CD4-positive, alpha-beta memory T cell (primary cell): ENCODE data around the gene FRMD1. TPM values are rescaled to one million over a fixed set of nuclear protein-coding genes. Genes with fewer than 3 reads are reported as not detected.
A peak's percentile ranks its signal among the peaks of the same experiment; 100 is the strongest.

Experiments
- CTCF ChIA-PET: fragments of 350-600 bp; sonication (Branson Sonifier 250); formaldehyde crosslinking; loops from one replicate; lab custom pipeline; 2021; ENCODE audit warnings: inconsistent platforms; ENCODE audit not compliant: partially characterized antibody; lab: Charles Lee
- POLR2A ChIA-PET: fragments of 350-600 bp; sonication (Branson Sonifier 250); formaldehyde crosslinking; loops from one replicate; lab custom pipeline; 2021; ENCODE audit not compliant: partially characterized antibody; lab: Charles Lee
- DNase-seq, 5 donors: peaks; one replicate each; pipeline versions ENCODE4 v3.0.0 to v3.0.0-alpha.2; 2020 to 2022; ENCODE audit warnings: mixed read lengths in 1 of 5
- H3K27ac ChIP-seq: one replicate; pipeline ENCODE4 v1.7.0; 2013; ENCODE audit warnings: low read depth, low read length
- H3K27me3 ChIP-seq: 2 replicates; pipeline ENCODE4 v1.7.0; 2013; ENCODE audit warnings: mild to moderate bottlenecking, low read length, moderate library complexity; ENCODE audit not compliant: insufficient read depth
- H3K36me3 ChIP-seq: 2 replicates; pipeline ENCODE4 v1.7.0; 2013; ENCODE audit warnings: mild to moderate bottlenecking, low read length, moderate library complexity; ENCODE audit not compliant: insufficient read depth
- H3K4me1 ChIP-seq: 2 replicates; pipeline ENCODE4 v1.7.0; 2013; ENCODE audit warnings: mild to moderate bottlenecking, low read length, moderate library complexity; ENCODE audit not compliant: insufficient read depth
- H3K4me3 ChIP-seq, 2 donors: one replicate each; pipeline ENCODE4 v1.7.0; 2013; ENCODE audit warnings: low read length in 2 of 2, mild to moderate bottlenecking in 1 of 2
- H3K9me3 ChIP-seq, 2 donors: one replicate each; pipeline ENCODE4 v1.7.0; 2013; ENCODE audit warnings: low read length in 2 of 2, control low read depth in 1 of 2; ENCODE audit not compliant: control insufficient read depth in 1 of 2
- H3K27ac Mint-ChIP-seq, 7 donors: one replicate each; pipeline ENCODE4 v1.8.0; 2020 to 2021; ENCODE audit warnings: mixed read lengths in 7 of 7, mild to moderate bottlenecking in 6 of 7, inconsistent platforms in 3 of 7, moderate library complexity in 3 of 7
- H3K27me3 Mint-ChIP-seq, 2 donors: one replicate each; pipeline ENCODE4 v1.8.0; 2020 to 2021; ENCODE audit warnings: mixed read lengths in 2 of 2
- H3K36me3 Mint-ChIP-seq, 2 donors: one replicate each; pipeline ENCODE4 v1.8.0; 2020 to 2021; ENCODE audit warnings: mixed read lengths in 2 of 2, inconsistent platforms in 1 of 2, mild to moderate bottlenecking in 1 of 2
- H3K4me1 Mint-ChIP-seq, 4 donors: one replicate each; pipeline ENCODE4 v1.8.0; 2020 to 2021; ENCODE audit warnings: mixed read lengths in 4 of 4, mild to moderate bottlenecking in 1 of 4
- H3K4me3 Mint-ChIP-seq, 8 donors: one replicate each; pipeline ENCODE4 v1.8.0; 2020 to 2021; ENCODE audit warnings: mixed read lengths in 8 of 8, mild to moderate bottlenecking in 7 of 8, moderate library complexity in 6 of 8, inconsistent platforms in 3 of 8
- H3K9me3 Mint-ChIP-seq, 8 donors: one replicate each; pipeline ENCODE4 v1.8.0; 2020 to 2021; ENCODE audit warnings: mixed read lengths in 8 of 8, mild to moderate bottlenecking in 5 of 8, inconsistent platforms in 3 of 8, moderate library complexity in 1 of 8
- intact Hi-C: fragments of 100-400 bp; cut with micrococcal nuclease; formaldehyde crosslinking; loops from one replicate; pipeline ENCODE4 v1.15.1; 2023
- polyA plus RNA-seq, 2 donors: library from polyadenylated mRNA; unstranded; fragments of 300-500 nt; fragmentation: Illumina TruSeq; gene quantifications; one replicate each; pipeline ENCODE4 v1.2.3, GENCODE V29; 2021
- total RNA-seq, 2 experiments: library from RNA; stranded (reverse); gene quantifications; one replicate each; pipeline ENCODE4 v1.2.3, GENCODE V29; 2021

Gene FRMD1
- total and polyA plus RNA-seq, 4 experiments from 2014 or later, result not detected

GRCh38 chr6:168034537-168034936, 44.5 kb downstream of the FRMD1 start:
- CTCF ChIA-PET, result no interaction called here
- Mint-ChIP-seq H3K27ac (no peak overlapping the region), H3K4me1 (peaks cover 0 to 14% (median 2%) of the 10 kb centered on the region in 4 donors), H3K36me3 (no peaks in the 10 kb centered on the region), H3K4me3 (peak overlapping the region in 4 of 8 donors; percentile 20 to 80 (median 67)), H3K27me3 (peaks cover 20 to 25% of the 10 kb centered on the region in 2 donors), H3K9me3 (peaks cover 0 to 27% (median 15%) of the 10 kb centered on the region in 8 donors)
- Histone ChIP-seq H3K9me3 (no peaks in the 10 kb centered on the region), H3K27me3 (peaks cover 4% of the 10 kb centered on the region), H3K4me1 (no peaks in the 10 kb centered on the region), H3K27ac (no peak overlapping the region), H3K4me3 (no peak overlapping the region), H3K36me3 (no peaks in the 10 kb centered on the region)
- DNase-seq, result no peak
- POLR2A ChIA-PET, result no interaction called here
- intact Hi-C loops, result no loop called here

DNA sequence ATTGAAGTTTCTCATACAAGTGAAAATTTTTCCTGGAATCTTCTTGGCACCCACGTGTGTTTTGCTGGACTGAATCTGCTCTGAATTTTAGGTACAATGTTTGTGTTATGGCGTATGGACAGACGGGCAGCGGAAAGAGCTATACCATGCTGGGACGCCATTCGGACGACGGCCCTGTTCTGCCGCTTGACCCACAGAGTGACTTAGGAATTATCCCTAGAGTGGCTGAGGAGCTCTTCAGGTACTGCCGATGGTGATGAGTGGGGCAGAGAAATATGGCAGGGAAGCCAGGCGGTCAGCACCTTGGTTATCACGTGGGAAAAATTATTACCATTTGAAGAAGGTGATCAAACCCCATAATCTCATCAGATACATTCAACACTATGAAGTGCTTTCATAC, 45.2 kb downstream of the FRMD1 start:
- Histone ChIP-seq H3K4me3 (no peak overlapping the region), H3K36me3 (no peaks in the 10 kb centered on the region), H3K4me1 (no peaks in the 10 kb centered on the region), H3K27ac (no peak overlapping the region), H3K9me3 (no peaks in the 10 kb centered on the region), H3K27me3 (peaks cover 4% of the 10 kb centered on the region)
- no peak for DNase-seq
- Mint-ChIP-seq H3K9me3 (peaks cover 0 to 20% (median 10%) of the 10 kb centered on the region in 8 donors), H3K27ac (no peak overlapping the region), H3K27me3 (peaks cover 20 to 25% of the 10 kb centered on the region in 2 donors), H3K4me3 (peak overlapping the region in 1 of 8 donors; percentile 23), H3K4me1 (peaks cover 0 to 14% (median 2%) of the 10 kb centered on the region in 4 donors), H3K36me3 (no peaks in the 10 kb centered on the region)
- intact Hi-C loops, result no loop called here
- POLR2A ChIA-PET, result no interaction called here
- CTCF ChIA-PET, result no interaction called here

DNA sequence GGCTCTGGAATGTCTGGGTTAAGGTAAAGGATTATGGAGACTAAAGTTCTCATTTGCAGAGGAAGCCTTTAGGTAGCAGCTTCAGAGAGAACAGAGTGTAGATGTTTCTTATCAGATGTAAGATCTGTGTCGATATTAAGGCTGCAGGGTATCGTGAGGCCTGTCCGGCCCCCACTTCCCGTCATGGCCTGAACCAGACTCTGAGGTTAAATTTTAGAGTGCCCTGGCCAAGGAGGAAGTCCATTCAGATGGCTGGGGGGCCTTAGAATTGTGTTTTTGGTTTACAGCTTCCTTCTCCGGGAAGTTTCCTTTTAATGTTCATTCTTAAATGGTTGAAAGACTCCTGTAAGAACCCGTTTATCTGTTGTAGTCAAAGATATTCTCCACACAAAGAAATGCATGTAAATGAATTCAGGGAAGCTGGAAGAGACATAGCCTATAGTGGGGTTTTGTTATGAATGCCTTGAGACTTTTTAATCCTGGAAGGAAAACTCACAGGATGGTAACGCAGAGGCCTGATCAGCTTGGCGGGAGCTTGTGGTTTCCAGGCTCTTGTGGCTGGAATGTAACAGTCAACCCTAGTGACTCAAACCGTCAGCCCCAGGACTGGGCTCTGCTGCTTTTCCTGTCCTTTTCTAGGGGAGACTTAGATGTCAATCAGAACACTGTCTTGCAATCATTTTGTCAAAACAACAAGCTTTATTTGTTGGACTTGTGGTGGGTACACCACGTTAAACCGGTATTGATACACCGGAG, 46.8 kb downstream of the FRMD1 start:
- no peak overlapping the region for H3K4me3 ChIP-seq
- CTCF ChIA-PET, result no interaction called here
- peaks cover 0 to 8% (median 2%) of the 10 kb centered on the region in 8 donors for H3K9me3 Mint-ChIP-seq
- H3K9me3 ChIP-seq, result no peaks in the 10 kb centered on the region
- H3K27me3 ChIP-seq, result peaks cover 4% of the 10 kb centered on the region
- peaks cover 17 to 18% of the 10 kb centered on the region in 2 donors for H3K27me3 Mint-ChIP-seq
- no peak for DNase-seq
- H3K27ac Mint-ChIP-seq, result no peak overlapping the region
- peaks cover 0 to 14% (median 2%) of the 10 kb centered on the region in 4 donors for H3K4me1 Mint-ChIP-seq
- H3K4me1 ChIP-seq, result no peaks in the 10 kb centered on the region
- POLR2A ChIA-PET, result no interaction called here
- intact Hi-C loops, result no loop called here
- no peak overlapping the region for H3K4me3 Mint-ChIP-seq
- no peaks in the 10 kb centered on the region for H3K36me3 ChIP-seq
- H3K36me3 Mint-ChIP-seq, result no peaks in the 10 kb centered on the region
- H3K27ac ChIP-seq, result no peak overlapping the region

DNA sequence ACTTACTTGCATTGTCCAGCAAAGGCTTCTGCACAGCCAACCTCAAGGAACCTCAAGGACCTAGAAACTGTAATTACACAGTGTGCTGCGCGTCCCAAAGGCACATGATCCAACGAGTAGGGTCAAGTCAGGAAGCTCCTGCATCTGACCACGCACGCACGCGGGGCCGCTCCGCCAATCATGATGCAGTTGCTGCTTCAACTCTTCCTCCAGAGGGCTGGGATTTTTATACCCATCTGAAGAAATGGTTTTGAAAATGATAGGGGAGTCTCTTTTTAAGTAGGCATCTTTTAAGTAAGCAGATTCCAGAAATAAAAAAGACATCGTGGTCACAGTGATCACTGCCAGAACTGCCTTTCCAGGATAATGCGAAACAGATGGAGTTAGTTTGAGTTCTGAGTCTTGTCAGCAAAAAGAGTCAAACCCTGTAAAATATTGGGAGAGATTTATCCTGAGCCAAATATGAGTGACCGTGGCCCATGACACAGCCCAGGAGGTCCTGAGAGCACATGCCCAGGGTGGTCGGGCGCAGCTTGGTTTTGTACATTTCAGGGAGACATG, 47.5 kb downstream of the FRMD1 start:
- Mint-ChIP-seq H3K9me3 (peaks cover 0 to 7% (median under 1%) of the 10 kb centered on the region in 8 donors), H3K27me3 (peaks cover 16% of the 10 kb centered on the region in 2 donors), H3K4me3 (no peak overlapping the region), H3K27ac (no peak overlapping the region), H3K36me3 (no peaks in the 10 kb centered on the region), H3K4me1 (peaks cover 0 to 14% (median 2%) of the 10 kb centered on the region in 4 donors)
- Histone ChIP-seq H3K9me3 (no peaks in the 10 kb centered on the region), H3K4me3 (no peak overlapping the region), H3K36me3 (no peaks in the 10 kb centered on the region), H3K4me1 (no peaks in the 10 kb centered on the region), H3K27ac (no peak overlapping the region), H3K27me3 (peaks cover 4% of the 10 kb centered on the region)
- intact Hi-C loops, result no loop called here
- POLR2A ChIA-PET, result no interaction called here
- no peak for DNase-seq
- CTCF ChIA-PET, result no interaction called here

GRCh38 chr6:168030908-168031307, 48.1 kb downstream of the FRMD1 start:
- Histone ChIP-seq H3K36me3 (no peaks in the 10 kb centered on the region), H3K4me1 (no peaks in the 10 kb centered on the region), H3K4me3 (no peak overlapping the region), H3K27ac (no peak overlapping the region), H3K27me3 (peaks cover 4% of the 10 kb centered on the region), H3K9me3 (no peaks in the 10 kb centered on the region)
- intact Hi-C loops, result no loop called here
- peaks cover 0 to 10% (median 0%) of the 10 kb centered on the region in 4 donors for H3K4me1 Mint-ChIP-seq
- ChIA-PET CTCF (no interaction called here), POLR2A (no interaction called here)
- peaks cover 14 to 17% of the 10 kb centered on the region in 2 donors for H3K27me3 Mint-ChIP-seq
- peaks cover 0 to 7% (median 0%) of the 10 kb centered on the region in 8 donors for H3K9me3 Mint-ChIP-seq
- H3K4me3 Mint-ChIP-seq, result no peak overlapping the region
- no peak for DNase-seq
- H3K36me3 Mint-ChIP-seq, result no peaks in the 10 kb centered on the region
- no peak overlapping the region for H3K27ac Mint-ChIP-seq

GRCh38 chr6:168030218-168030746, 48.7 kb downstream of the FRMD1 start:
- H3K4me3 ChIP-seq, result no peak overlapping the region
- H3K4me3 Mint-ChIP-seq, result no peak overlapping the region
- no peak for DNase-seq
- no peaks in the 10 kb centered on the region for H3K9me3 ChIP-seq
- H3K36me3 ChIP-seq, result no peaks in the 10 kb centered on the region
- H3K36me3 Mint-ChIP-seq, result no peaks in the 10 kb centered on the region
- H3K27me3 ChIP-seq, result no peaks in the 10 kb centered on the region
- H3K27ac ChIP-seq, result no peak overlapping the region
- intact Hi-C loops, result no loop called here
- no peak overlapping the region for H3K27ac Mint-ChIP-seq
- peaks cover 0 to 7% (median 0%) of the 10 kb centered on the region in 8 donors for H3K9me3 Mint-ChIP-seq
- H3K4me1 Mint-ChIP-seq, result peaks cover 0 to 4% (median 0%) of the 10 kb centered on the region in 4 donors
- peaks cover 14 to 15% of the 10 kb centered on the region in 2 donors for H3K27me3 Mint-ChIP-seq
- no peaks in the 10 kb centered on the region for H3K4me1 ChIP-seq
- POLR2A ChIA-PET, result no interaction called here
- CTCF ChIA-PET, result no interaction called here

GRCh38 chr6:168029459-168030217, 49.4 kb downstream of the FRMD1 start:
- POLR2A ChIA-PET, result no interaction called here
- no peak for DNase-seq
- CTCF ChIA-PET, result no interaction called here
- H3K27me3 ChIP-seq, result no peaks in the 10 kb centered on the region
- no peak overlapping the region for H3K4me3 Mint-ChIP-seq
- no peak overlapping the region for H3K4me3 ChIP-seq
- H3K4me1 Mint-ChIP-seq, result peaks cover 0 to under 1% (median 0%) of the 10 kb centered on the region in 4 donors
- H3K36me3 ChIP-seq, result no peaks in the 10 kb centered on the region
- H3K4me1 ChIP-seq, result no peaks in the 10 kb centered on the region
- intact Hi-C loops, result no loop called here
- H3K27me3 Mint-ChIP-seq, result peaks cover 10 to 14% of the 10 kb centered on the region in 2 donors
- no peak overlapping the region for H3K27ac Mint-ChIP-seq
- no peak overlapping the region for H3K27ac ChIP-seq
- no peaks in the 10 kb centered on the region for H3K36me3 Mint-ChIP-seq
- H3K9me3 ChIP-seq, result no peaks in the 10 kb centered on the region
- peaks cover 0 to 9% (median 0%) of the 10 kb centered on the region in 8 donors for H3K9me3 Mint-ChIP-seq
